A673 (cell line): ENCODE data around the gene PHKB. TPM values are rescaled to one million over a fixed set of nuclear protein-coding genes. Genes with fewer than 3 reads are reported as not detected.

ENCODE experiments used
- BruUV-seq: library from RNA; stranded (reverse); fragments of 400-500 nt; replicated peaks from 2 replicates; lab custom pipeline; 2021; lab: Mats Ljungman, UMichigan
- CTCF ChIA-PET: fragments of 300-600 bp; sonication (Branson Sonifier 250); formaldehyde crosslinking; loops from one replicate; lab custom pipeline; 2022; ENCODE audit warnings: antibody characterized with exemption; lab: Charles Lee
- POLR2A ChIA-PET: fragments of 300-600 bp; sonication (Branson Sonifier 250); formaldehyde crosslinking; loops from one replicate; lab custom pipeline; 2022; ENCODE audit warnings: antibody characterized with exemption; ENCODE audit not compliant: low non-redundant PET; lab: Charles Lee
- DNase-seq: peaks from one replicate; pipeline ENCODE4 v3.0.0-alpha.2; 2015; ENCODE audit warnings: low spot score
- H3K27ac ChIP-seq: fragments of 200-600 bp; sonication (generic); 2 replicates; pipeline ENCODE4 v1.5.1; 2016; ENCODE audit warnings: mixed run types, low read depth, mild to moderate bottlenecking, mixed read lengths, antibody characterized with exemption, low read length; ENCODE audit not compliant: poor library complexity, severe bottlenecking
- H3K27me3 ChIP-seq: fragments of 200-600 bp; sonication (generic); replicated peaks from 2 replicates; pipeline ENCODE4 v1.6.1; 2017; ENCODE audit warnings: mixed run types, low read depth, mild to moderate bottlenecking, mixed read lengths, antibody characterized with exemption, low read length; ENCODE audit not compliant: insufficient read depth, poor library complexity
- H3K36me3 ChIP-seq: fragments of 200-600 bp; sonication (generic); 2 replicates; pipeline ENCODE4 v1.6.1; 2016; ENCODE audit warnings: mixed run types, mild to moderate bottlenecking, mixed read lengths, antibody characterized with exemption, low read length; ENCODE audit not compliant: insufficient read depth, poor library complexity, severe bottlenecking
- H3K4me1 ChIP-seq: fragments of 200-600 bp; sonication (generic); 2 replicates; pipeline ENCODE4 v1.6.1; 2017; ENCODE audit warnings: mixed run types, mild to moderate bottlenecking, mixed read lengths, antibody characterized with exemption, low read length; ENCODE audit not compliant: insufficient read depth, poor library complexity, severe bottlenecking
- H3K4me3 ChIP-seq: fragments of 200-600 bp; sonication (generic); 2 replicates; pipeline ENCODE4 v1.5.1; 2016; ENCODE audit warnings: low read depth, mixed run types, mild to moderate bottlenecking, mixed read lengths, low read length; ENCODE audit not compliant: poor library complexity, severe bottlenecking
- H3K9me3 ChIP-seq: fragments of 200-600 bp; sonication (generic); 2 replicates; pipeline ENCODE4 v1.6.1; 2016; ENCODE audit warnings: mixed run types, low read depth, mild to moderate bottlenecking, mixed read lengths, antibody characterized with exemption, low read length; ENCODE audit not compliant: poor library complexity, severe bottlenecking
- EZH2 ChIP-seq: fragments of 200-600 bp; sonication (generic); IDR thresholded peaks from 2 replicates; pipeline ENCODE4 v1.6.1; 2017; ENCODE audit warnings: borderline replicate concordance, low read depth, mild to moderate bottlenecking, mixed read lengths, antibody characterized with exemption, low read length; ENCODE audit not compliant: poor library complexity, severe bottlenecking
- intact Hi-C: fragments of 100-400 bp; cut with micrococcal nuclease; formaldehyde crosslinking; loops from one replicate; pipeline ENCODE4 v1.10.0; 2022; ENCODE audit not compliant: unreplicated experiment
- total RNA-seq: library from RNA; stranded (reverse); gene quantifications from 2 replicates; pipeline ENCODE4 v1.2.3, GENCODE V29; 2021
- TF ChIP-seq, protein P1 (sequence below): fragments of 300-800, 200-600 bp; sonication (generic); conservative IDR thresholded peaks from 2 replicates; pipeline ENCODE4 v1.5.1; 2017; ENCODE audit warnings: low read depth, mild to moderate bottlenecking, antibody characterized with exemption, low read length, moderate library complexity, mixed read lengths

The PHKB gene
- total RNA-seq, 1 experiment from 2014 or later = 50.6 TPM

DNA sequence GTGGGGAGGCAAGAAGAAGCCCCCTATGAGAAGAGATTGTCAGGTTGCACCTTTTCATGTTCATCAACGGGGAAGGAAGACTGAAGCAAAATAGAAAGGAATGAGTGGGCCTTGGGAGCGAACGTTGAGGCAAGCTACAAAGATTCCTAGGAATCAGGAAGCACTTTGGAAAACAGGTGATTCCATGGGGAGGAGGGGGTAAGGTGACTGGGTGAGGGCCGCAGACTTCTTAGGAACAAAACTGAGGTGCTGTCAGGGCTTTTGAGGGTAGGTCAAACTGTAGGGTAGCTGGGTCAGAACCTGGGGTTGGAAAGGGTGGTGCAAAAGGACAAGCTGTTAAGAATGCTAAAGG lies 796 bp upstream of the PHKB start:
- Histone ChIP-seq H3K27me3 (no peaks in the 10 kb centered on the region), H3K27ac (peak overlapping the region; percentile 97), H3K9me3 (no peaks in the 10 kb centered on the region), H3K4me1 (peaks cover 24% of the 10 kb centered on the region), H3K4me3 (peak overlapping the region; percentile 78), H3K36me3 (peaks cover 5% of the 10 kb centered on the region)
- no peak for DNase-seq
- no TSS peak for BruUV-seq
- intact Hi-C loops = loop anchor here (10.0 kb wide), 1 partner anchor 316 kb away; the partner anchor contains the start of gene NETO2
- TF ChIP-seq EZH2 = no peak
- ChIA-PET CTCF (no interaction called here), POLR2A (interaction anchor here (0.7 kb wide), 1 partner anchor 10 kb away, joined by 4 read pairs; no protein-coding TSS in a partner anchor)

DNA sequence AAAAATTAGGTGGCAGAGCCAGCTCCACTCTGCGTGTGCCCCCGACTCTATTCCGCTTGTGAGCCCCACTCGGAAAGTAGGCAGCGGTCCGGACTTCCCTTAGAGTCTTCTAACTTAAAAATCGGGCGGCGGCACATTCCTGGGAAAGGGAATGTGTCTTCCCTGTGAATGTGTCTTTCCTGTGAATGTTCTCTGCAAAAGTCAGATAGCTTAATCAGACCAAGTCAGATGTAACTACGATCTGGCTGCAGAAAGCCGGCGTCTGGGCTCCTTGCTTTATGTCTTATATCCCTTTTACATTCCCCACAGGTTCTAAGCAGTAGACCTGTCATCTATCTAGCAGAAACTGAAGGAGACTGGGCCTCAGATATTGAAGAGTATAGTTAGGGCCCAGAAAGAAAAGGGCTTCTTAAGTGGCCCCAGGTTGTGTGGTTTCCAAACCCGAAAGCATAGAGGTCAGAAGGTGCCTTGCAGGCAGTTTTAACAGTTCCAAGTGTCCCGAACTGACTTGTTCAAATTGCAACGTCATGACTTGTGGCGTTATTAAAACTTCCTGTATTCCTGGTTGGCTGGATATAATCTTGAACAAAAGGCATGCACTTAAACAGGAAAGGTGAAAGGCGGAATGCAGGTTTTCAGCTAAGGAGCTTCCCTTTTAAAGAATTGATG lies 601 bp downstream of the PHKB start:
- no peaks in the 10 kb centered on the region for H3K9me3 ChIP-seq
- BruUV-seq = no TSS peak
- TF ChIP-seq EZH2 = no peak
- TF ChIP-seq, protein P1, sequence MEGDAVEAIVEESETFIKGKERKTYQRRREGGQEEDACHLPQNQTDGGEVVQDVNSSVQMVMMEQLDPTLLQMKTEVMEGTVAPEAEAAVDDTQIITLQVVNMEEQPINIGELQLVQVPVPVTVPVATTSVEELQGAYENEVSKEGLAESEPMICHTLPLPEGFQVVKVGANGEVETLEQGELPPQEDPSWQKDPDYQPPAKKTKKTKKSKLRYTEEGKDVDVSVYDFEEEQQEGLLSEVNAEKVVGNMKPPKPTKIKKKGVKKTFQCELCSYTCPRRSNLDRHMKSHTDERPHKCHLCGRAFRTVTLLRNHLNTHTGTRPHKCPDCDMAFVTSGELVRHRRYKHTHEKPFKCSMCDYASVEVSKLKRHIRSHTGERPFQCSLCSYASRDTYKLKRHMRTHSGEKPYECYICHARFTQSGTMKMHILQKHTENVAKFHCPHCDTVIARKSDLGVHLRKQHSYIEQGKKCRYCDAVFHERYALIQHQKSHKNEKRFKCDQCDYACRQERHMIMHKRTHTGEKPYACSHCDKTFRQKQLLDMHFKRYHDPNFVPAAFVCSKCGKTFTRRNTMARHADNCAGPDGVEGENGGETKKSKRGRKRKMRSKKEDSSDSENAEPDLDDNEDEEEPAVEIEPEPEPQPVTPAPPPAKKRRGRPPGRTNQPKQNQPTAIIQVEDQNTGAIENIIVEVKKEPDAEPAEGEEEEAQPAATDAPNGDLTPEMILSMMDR = no peak
- CTCF ChIA-PET = interaction anchor here (0.7 kb wide), 1 partner anchor 425 kb away, joined by 6 read pairs; no protein-coding TSS in a partner anchor
- peak; percentile 40 for DNase-seq
- H3K4me1 ChIP-seq = peaks cover 24% of the 10 kb centered on the region
- H3K4me3 ChIP-seq = peak overlapping the region; percentile 78
- H3K27me3 ChIP-seq = no peaks in the 10 kb centered on the region
- POLR2A ChIA-PET = no interaction called here
- H3K36me3 ChIP-seq = peaks cover 5% of the 10 kb centered on the region
- peak overlapping the region; percentile 97 for H3K27ac ChIP-seq
- intact Hi-C loops = loop anchor here (10.0 kb wide), 1 partner anchor 317 kb away; the partner anchor contains the start of gene NETO2

DNA sequence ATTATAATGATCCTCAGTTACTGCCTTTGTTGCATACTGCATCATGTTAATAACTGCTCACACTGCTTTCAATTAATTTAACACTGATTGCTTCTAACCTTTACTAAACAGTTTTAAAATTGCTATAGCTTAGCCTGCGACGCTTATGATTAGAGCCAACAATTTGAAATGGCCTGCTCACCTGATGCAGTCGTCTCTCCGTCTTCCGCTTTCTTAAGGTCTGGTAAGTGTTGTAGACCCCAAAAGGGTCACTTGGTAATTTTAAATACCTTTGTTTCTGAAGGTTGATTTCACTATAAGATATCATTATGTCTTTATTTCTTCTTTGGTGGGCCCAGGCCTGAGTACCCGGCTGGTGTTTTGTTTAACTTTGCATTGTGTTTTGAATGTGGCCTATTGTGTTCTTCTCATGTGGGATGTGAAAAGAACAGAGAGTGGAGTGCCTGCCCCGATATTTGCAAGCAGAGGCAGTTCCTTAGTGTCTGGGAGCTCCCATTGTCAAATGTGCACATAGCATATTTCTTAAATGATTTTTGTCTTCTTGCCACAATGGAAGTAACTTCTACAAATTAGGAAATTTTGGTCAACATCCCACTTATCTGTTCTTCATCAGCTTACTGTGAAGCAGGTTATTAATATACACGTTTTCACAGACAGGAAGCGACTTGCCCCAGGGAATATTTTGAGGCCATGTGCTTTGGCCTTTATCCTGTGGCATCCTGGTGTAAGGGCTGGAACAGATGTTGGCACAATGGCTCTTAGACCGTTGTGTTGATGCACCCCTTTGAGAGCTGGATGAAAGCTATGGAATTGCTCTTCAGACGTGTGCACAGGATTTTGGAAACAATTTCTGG lies 2.9 kb downstream of the PHKB start:
- ChIA-PET CTCF (no interaction called here), POLR2A (no interaction called here)
- TF ChIP-seq, protein P1 = no peak
- no peak for TF ChIP-seq EZH2
- Histone ChIP-seq H3K4me1 (peaks cover 24% of the 10 kb centered on the region), H3K27ac (no peak overlapping the region), H3K9me3 (no peaks in the 10 kb centered on the region), H3K27me3 (no peaks in the 10 kb centered on the region), H3K36me3 (no peaks in the 10 kb centered on the region), H3K4me3 (no peak overlapping the region)
- DNase-seq = peak; percentile 15
- intact Hi-C loops = loop anchor here (10.0 kb wide), 1 partner anchor 319 kb away; the partner anchor contains the start of gene NETO2
- BruUV-seq = no TSS peak
